T-helper 2 cell treated with Interferon-gamma antibody and Interleukin-4, amounts not matched to agents 100 ng/mL and 5 ng/mL, for 36 hours (primary cell): Measurements from ENCODE around the gene TGFBRAP1. TPM values are rescaled to one million over a fixed set of nuclear protein-coding genes. Genes with fewer than 3 reads are reported as not detected.
"Not testable (repeated sequence)": the region's sequence is repeated elsewhere in the genome, so short reads cannot be mapped to it uniquely, and the experiment has no call there.

Experiments
- intact Hi-C: fragments of 100-400 bp; cut with micrococcal nuclease; formaldehyde crosslinking; loops from one replicate; pipeline ENCODE4 v1.15.1; 2023
- total RNA-seq: library from RNA; stranded (reverse); gene quantifications from 2 replicates; pipeline ENCODE4 v1.2.3, GENCODE V29; 2022

The TGFBRAP1 gene
- total RNA-seq, 1 donor from 2014 or later = 24.1 TPM

DNA sequence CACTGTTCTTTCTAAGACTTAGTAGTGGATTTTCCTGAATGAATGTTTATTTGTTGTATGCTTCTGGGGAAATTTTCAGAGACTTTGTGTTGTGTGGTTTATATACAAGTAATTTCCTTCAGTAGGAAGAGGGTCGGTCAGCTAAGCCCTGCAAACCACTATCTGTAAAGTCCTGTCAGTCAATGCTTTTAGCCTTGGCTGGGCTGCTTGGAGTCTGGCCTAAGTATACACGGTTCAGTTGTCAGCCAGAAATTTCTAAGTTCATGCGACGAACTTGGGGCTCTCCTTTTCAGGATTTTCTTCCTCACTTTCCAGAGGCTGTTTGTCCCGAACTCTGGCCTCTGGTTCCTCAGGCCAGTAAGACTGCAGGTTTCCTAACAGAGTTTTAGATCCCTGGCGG, 29.1 kb upstream of the TGFBRAP1 start:
- intact Hi-C loops = no loop called here

- intact Hi-C loops = no loop called here
Observed at GRCh38 chr2:105357122-105357521, 27.6 kb upstream of the TGFBRAP1 start.

DNA sequence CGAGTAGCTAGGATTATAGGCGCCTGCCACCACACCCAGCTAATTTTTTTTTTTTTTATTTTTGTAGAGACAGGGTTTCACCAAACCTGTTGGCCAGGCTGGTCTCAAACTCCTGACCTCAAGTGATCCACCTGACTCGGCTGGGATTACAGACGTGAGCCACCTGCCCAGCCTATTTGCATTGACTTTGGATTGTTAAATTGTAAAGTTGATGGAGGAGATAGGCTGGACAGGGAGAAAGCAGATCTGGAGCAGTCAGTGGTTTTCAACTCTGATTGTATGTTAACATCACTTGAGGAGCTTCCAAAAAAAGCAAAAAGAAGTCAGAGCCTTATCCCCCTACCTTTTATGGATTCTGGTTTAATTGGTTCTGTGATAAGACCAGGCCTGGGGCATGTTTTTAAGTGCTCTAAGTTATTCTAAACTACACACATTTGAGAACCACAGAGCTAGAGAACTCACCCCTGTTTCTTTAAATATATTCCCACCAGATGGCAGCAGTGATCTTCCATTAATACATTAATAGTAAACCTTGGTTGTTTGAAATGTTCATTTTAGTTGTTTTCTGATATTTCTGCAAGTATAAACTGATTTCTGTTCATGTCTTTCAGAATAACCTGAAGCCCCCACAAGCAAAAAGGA, 15.3 kb upstream of the TGFBRAP1 start:
- intact Hi-C loops = loop anchor here (1.0 to 2.0 kb wide), 3 partner anchors 26 to 200 kb away; no protein-coding TSS in a partner anchor

DNA sequence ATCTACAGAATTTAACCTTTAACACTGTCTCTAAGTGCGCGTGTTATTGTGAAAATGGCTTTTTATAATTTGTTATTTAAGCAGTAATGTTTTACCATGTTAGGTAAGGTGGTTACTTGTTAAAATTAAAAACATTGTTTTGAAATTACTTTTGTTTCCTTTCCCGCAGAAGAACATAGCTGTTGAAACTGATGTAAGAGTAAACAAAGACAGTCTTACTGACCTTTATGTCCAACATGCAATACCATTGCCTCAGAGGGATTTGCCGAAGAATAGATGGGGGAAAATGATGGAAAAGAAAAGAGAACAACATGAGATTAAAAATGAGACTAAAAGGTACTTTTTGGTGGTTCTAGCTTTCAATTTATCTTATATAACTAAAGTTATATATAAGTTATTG, 9.9 kb upstream of the TGFBRAP1 start:
- intact Hi-C loops = loop anchor here (5.0 to 10.0 kb wide), 6 partner anchors 58 to 853 kb away; partner anchors contain the start of genes FHL2, MRPS9 and UXS1

DNA sequence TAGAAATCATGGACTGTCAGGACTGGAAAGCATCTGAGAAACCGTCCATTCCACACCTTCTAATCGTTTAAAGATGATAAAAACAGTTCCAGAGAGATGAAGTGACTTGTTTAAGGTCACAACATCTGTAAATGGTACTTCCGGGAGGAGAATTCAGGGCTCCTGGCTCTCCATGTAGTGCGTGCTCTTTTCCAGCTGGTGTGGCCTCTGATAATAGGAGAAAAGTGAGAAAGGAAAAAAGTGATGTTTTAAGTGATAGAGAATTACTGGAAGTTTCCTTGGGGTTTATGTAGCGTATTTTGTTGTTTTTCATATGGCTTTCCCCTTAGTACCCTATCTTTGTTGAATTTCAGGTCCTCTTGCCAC, 8.5 kb upstream of the TGFBRAP1 start:
- intact Hi-C loops = loop anchor here (5.0 to 10.0 kb wide), 6 partner anchors 59 to 854 kb away; partner anchors contain the start of genes FHL2, MRPS9 and UXS1

- intact Hi-C loops = loop anchor here (1.0 to 10.0 kb wide), 7 partner anchors 8 to 855 kb away; partner anchors contain the start of genes FHL2, MRPS9, TGFBRAP1 and UXS1
Observed at GRCh38 chr2:105337122-105338019, 7.8 kb upstream of the TGFBRAP1 start, which contains the start of gene C2orf49. Gene C2orf49 (plus strand): TSS chr2:105337540. CDS start chr2:105337588, 48 bp downstream.

DNA sequence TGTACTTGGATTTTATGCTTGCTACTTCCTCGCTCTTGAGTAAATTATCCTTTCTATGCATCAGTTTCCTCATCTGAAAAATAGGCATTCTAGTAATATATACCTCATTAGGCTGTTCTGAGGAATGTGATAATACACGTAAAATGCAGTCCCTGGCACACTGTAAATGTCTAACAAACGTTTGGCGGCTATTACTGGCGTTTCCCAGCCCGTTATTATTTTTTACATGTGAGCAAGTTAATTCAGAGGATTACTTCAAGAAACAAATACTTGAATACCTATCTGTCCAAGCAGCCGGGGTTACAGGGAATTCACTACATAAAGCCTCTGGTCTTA, 7.2 kb upstream of the TGFBRAP1 start:
- intact Hi-C loops = loop anchor here (1.0 to 10.0 kb wide), 7 partner anchors 7 to 856 kb away; partner anchors contain the start of genes FHL2, MRPS9, TGFBRAP1 and UXS1

DNA sequence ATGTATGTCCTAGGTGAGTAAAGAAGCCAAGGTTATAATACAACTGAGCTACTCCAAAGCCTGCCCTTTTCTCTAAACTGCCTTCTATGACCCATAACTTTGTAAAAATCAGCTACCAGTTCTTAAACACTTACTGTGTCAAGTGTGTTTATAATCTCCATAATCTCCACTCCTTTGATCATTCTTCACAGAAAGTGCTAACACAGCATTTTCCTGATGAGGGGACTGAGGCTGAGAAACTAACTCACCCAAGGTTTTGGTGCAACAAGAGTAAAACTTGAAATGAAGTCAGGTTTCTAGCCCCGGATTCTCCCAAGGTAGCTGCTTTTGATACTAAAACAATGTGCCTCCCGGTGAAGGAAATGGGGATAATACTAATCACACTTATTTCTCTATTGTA, 5.9 kb upstream of the TGFBRAP1 start:
- intact Hi-C loops = loop anchor here (5.0 to 10.0 kb wide), 6 partner anchors 62 to 857 kb away; partner anchors contain the start of genes FHL2, MRPS9 and UXS1

DNA sequence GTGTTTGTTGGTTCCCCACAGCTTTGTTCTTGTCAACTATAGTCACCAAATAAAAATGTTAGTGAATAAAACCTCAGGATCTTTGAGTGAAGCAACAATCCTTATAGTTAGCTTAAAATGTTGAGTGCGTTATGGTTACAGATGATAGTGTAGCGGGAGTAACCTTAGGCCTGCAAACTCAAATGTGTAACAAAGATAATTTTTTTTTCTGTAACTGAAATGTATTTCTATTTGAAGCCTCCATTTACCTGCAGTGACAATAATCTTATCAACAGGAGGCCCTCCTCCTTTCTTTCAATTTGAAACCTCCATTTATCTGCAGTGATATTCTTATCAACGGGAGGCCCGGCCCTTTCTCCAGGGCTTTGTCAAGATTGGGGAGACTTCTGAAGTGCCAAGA, 4.7 kb upstream of the TGFBRAP1 start:
- intact Hi-C loops = loop anchor here (10.0 kb wide), 2 partner anchors 461 to 761 kb away; no protein-coding TSS in a partner anchor

DNA sequence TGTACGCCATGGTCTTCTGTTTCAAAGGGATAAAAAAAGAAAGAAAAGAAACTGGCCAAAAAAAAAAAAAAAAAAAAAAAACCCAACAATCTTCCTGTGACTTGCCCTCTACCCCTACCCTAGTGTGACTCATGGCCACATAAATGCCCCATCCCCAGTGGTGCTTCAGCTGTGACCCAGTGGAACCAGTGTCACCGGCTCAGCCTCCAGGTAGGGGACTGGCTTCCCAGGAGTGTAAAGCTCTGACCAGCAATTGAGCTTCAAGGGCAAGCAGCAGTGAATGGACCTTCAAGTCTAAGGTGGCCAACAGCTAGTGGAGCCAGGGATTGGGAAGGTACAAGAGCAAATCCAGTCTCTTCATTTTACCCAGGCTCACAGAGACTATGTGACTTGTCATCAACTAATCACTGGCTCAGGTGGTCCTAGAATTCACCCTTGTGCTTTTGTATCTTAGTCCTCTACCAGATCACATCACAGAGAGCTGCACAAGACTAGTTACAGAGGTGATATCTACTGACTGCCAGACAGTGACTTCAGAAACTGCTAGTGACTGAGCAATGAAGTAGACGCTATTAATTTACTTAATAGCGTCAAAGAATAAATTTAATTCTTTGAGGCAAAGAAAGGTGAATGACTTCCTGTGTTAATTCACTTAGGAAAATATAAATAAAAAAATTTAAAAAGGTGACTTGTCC, 1.3 kb upstream of the TGFBRAP1 start:
- intact Hi-C loops = loop anchor here (2.0 to 10.0 kb wide), 3 partner anchors 416 to 764 kb away; no protein-coding TSS in a partner anchor

DNA sequence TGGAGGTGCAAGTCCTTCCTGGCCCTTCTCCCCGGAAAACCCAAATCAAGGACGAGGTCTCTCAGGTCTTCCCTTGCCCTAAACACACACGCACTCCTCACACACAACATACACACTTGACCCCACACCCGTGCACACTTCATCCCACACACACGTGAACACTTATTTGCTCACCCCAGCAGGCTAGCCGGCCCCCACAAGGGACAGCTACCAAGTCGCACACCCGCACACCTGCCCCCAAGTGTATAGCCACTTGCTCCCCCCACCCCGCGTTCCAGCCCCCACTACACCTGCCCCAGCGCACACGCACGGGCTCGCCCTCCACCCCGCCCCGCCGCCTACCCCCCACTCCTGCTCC, 359 bp downstream of the TGFBRAP1 start:
- intact Hi-C loops = loop anchor here (1.0 kb wide), 1 partner anchor 8 kb away; the partner anchor contains the start of gene C2orf49

- intact Hi-C loops = loop anchor here (1.0 kb wide), 1 partner anchor 9 kb away; the partner anchor contains the start of gene C2orf49
Observed at GRCh38 chr2:105328281-105329196, 996 bp downstream of the TGFBRAP1 start.

DNA sequence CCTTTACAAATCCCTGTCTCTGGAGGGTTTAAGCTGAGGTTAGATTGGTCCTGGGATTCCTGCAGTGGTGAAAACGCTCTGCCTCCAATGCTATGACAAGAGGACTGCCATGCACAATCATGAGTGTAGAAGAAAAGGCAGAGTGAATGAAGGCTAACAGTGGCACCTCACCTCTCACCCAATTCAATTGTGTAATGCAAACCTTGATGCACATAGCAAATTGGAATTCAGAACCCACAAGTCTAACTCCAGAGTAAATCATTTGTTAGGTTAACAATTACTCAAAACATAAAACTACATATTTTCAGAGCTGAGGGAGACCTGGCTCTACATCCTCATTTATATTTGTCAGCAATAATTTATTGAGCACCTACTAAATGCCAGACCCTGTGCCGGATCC, 1.8 kb downstream of the TGFBRAP1 start:
- intact Hi-C loops = no loop called here

- intact Hi-C loops = not testable (repeated sequence)
Observed at GRCh38 chr2:105327271-105327670, 2.3 kb downstream of the TGFBRAP1 start.

DNA sequence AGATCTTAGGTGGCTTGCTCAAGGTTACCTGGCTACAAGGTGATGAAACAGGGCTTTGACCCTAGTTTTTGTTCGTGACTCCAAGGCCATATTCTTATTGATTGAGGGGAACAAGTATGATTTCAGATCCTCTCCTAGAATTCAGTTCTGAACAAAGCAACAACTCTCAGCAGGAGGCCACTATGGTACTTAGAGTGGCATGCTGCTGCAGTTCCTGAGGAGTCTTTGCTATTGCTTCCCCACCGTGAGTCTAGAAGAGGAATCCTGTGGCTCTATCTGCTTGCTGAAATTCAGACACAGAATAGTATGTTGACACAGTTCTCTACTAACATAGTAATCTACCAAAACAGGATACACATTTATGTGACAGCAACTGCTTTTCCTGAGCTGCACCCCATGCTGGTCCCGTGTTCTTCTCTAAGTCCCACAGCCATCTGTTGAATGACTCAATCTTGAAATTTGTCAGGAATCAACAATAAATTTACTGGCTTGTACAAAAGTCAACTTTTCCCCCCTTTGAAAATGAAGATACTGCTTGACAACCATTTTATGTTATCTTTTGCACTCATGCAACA, 4.1 kb downstream of the TGFBRAP1 start:
- intact Hi-C loops = no loop called here

GRCh38 chr2:105324732-105325131, 4.8 kb downstream of the TGFBRAP1 start:
- intact Hi-C loops = no loop called here

GRCh38 chr2:105324101-105324500, 5.4 kb downstream of the TGFBRAP1 start:
- intact Hi-C loops = no loop called here

DNA sequence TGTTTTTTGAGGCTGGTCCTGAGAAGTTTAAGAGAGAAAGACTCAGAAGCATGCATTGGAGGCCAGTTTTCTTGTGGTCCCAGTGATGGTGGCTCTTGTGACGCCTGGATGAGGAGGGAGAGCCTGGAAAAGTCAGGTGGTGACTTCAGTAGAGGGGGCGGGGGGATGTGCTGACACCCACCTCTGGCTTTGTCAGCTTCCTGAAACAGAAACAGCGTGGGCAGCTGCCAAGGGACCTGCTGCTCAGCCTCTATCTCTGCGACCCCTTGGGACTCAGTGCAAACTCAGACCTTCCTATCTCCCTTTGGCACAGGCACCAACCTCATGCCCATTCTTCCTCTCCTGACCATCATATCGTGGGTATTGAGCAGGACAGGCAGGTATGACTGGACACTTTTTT, 6.4 kb downstream of the TGFBRAP1 start:
- intact Hi-C loops = no loop called here

- intact Hi-C loops = no loop called here
Observed at GRCh38 chr2:105321875-105322646, 7.5 kb downstream of the TGFBRAP1 start.
